ENCODE data around the gene RNASE7. TPM values are rescaled to one million over a fixed set of nuclear protein-coding genes. Genes with fewer than 3 reads are reported as not detected.

RNASE7 gene
- total RNA-seq, 1 donor from 2014 or later = not detected

- ATAC-seq (no peak), DNase-seq (peak; percentile 72)
- no peak for TF ChIP-seq CTCF (IDR thresholded peaks at IDR 0.05)
- Histone ChIP-seq H3K9me3 (no peaks in the 10 kb centered on the region), H3K4me1 (peaks cover 26% of the 10 kb centered on the region), H3K36me3 (no peaks in the 10 kb centered on the region), H3K27me3 (no peaks in the 10 kb centered on the region), H3K27ac (peak overlapping the region; percentile 65), H3K4me3 (peak overlapping the region; percentile 70)
- intact Hi-C loops (cut with DNase I) = no loop called here
These were observed 27.4 kb downstream of the RNASE7 start for GRCh38 chr14:21069388-21070082.

DNA sequence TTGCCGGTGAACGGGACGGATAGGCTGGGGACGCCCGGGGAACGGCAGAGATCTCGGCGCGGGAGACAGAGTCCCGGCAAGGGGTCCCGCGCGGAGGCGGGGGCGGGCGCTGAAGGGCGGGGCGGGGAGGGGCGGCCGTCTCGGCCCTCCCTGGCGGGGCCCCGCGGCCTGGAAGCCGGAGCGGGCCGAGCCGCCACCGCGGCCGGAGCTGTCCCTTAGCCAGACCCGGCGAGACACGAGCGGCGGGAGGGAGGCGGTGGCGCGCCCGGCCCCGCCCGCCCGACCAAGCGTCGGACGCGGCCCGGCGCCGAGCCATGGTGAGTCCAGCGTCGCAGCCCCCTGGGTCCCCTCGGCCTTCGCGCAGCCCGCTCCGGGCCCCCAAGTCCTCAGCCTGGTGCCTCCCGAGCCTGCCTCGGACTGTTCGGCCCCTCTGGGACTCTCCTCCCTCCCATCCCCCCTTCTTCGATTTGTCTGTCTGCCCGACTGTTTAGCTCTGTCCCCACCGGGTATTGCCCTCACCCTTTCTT lies 28.0 kb downstream of the RNASE7 start, which contains the start of gene ARHGEF40:
ARHGEF40 (plus strand) TSS at position 222 of the 527 bp plus-strand sequence; CDS start at position 315, 93 bp downstream.
- H3K4me1 ChIP-seq = peaks cover 26% of the 10 kb centered on the region
- peak within 1 kb of the TSS; percentile 70 for H3K4me3 ChIP-seq
- no peaks in the 10 kb centered on the region for H3K36me3 ChIP-seq
- DNase-seq = peak; percentile 85
- H3K9me3 ChIP-seq = no peaks in the 10 kb centered on the region
- TF ChIP-seq CTCF (IDR thresholded peaks at IDR 0.05) = no peak
- intact Hi-C loops (cut with DNase I) = no loop called here
- peak within 1 kb of the TSS; percentile 65 for H3K27ac ChIP-seq
- ATAC-seq = peak; percentile 80
- H3K27me3 ChIP-seq = no peaks in the 10 kb centered on the region

- intact Hi-C loops (cut with DNase I) = no loop called here
- TF ChIP-seq CTCF (IDR thresholded peaks at IDR 0.05) = no peak
- peaks cover 26% of the 10 kb centered on the region for H3K4me1 ChIP-seq
- ATAC-seq (peak; percentile 32), DNase-seq (no peak)
- peak overlapping the region; percentile 70 for H3K4me3 ChIP-seq
- peaks cover 6% of the 10 kb centered on the region for H3K36me3 ChIP-seq
- no peaks in the 10 kb centered on the region for H3K27me3 ChIP-seq
- H3K9me3 ChIP-seq = no peaks in the 10 kb centered on the region
- H3K27ac ChIP-seq = peak overlapping the region; percentile 65
These were observed 28.6 kb downstream of the RNASE7 start for GRCh38 chr14:21070610-21071224.

DNA sequence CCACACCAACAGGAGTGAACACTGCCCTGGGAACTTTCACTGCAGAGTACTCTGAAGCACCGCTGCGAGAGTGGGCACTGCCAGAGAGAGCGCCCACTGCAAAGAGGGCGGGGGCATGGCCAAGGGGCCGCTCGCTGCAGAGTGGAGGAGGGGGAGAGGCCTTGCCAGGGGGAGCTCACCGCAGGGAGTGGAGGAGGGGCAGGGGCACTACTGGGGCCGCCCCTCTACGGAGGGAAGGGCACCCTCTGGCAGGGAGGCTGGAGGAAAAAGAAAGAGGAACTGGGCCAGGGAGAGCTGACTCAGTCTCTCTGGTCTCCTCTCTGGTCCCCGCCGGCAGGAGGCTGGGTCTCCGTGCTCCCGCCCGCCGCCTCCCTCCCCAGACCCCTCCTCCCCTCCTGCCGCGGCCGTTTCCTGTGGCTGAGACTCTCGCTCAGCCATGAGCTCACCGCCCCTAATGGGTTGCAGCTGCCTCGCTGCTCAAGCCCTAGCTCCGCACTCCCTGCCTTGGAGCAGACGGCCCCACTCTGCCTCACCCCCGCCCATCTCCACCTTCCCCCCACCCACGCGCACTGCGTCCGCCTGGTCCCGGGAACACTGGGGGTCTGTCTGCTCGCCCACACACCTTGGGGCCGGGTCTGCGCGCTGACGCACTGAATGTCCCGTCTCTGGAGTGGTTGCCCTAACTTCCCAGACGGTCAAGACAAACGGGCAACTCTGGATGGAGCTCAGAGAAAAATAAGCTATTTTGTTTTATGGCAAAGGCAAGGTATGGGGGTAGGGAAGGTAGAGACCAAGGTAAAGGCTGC lies 29.3 kb downstream of the RNASE7 start:
- no peaks in the 10 kb centered on the region for H3K9me3 ChIP-seq
- DNase-seq (peak; percentile 87), ATAC-seq (peak; percentile 71)
- peaks cover 26% of the 10 kb centered on the region for H3K4me1 ChIP-seq
- H3K4me3 ChIP-seq = peak overlapping the region; percentile 70
- TF ChIP-seq CTCF (IDR thresholded peaks at IDR 0.05) = peak; percentile 4
- no peaks in the 10 kb centered on the region for H3K27me3 ChIP-seq
- intact Hi-C loops (cut with DNase I) = no loop called here
- peaks cover 13% of the 10 kb centered on the region for H3K36me3 ChIP-seq
- H3K27ac ChIP-seq = peak overlapping the region; percentile 65

DNA sequence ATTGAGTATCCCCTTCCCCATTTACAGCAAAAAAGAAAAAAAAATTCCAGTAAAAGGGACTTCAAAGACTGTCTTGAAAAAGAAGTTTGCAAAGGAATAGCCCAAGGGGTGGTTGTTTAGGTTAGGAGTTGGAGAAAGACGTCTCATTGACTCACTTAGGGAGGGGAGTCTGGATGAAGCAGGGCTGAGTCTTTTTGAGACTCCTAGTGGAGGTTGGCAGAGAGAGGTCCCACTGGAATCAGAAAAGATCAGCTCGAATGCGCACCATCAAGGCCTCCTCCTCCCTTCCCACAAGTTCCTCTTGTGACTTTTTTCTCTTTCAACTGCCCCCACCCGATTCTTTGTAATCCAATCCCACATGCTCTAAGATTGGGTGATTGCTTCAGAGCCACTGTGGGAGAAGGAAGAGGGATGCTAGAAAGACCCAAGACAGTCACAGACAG lies 29.9 kb downstream of the RNASE7 start:
- no peak for TF ChIP-seq CTCF (IDR thresholded peaks at IDR 0.05)
- peak overlapping the region; percentile 65 for H3K27ac ChIP-seq
- no peak for ATAC-seq
- DNase-seq = no peak
- peaks cover 26% of the 10 kb centered on the region for H3K4me1 ChIP-seq
- H3K36me3 ChIP-seq = peaks cover 18% of the 10 kb centered on the region
- intact Hi-C loops (cut with DNase I) = no loop called here
- H3K9me3 ChIP-seq = no peaks in the 10 kb centered on the region
- H3K27me3 ChIP-seq = no peaks in the 10 kb centered on the region
- H3K4me3 ChIP-seq = peak overlapping the region; percentile 70
